ENCODE data around the gene GALR1.
A peak's percentile ranks its signal among the peaks of the same experiment; 100 is the strongest.
"Not testable (repeated sequence)": the region's sequence is repeated elsewhere in the genome, so short reads cannot be mapped to it uniquely, and the experiment has no call there.

Gene GALR1

GRCh38 chr18:77251730-77252050 lies 2.0 kb downstream of the GALR1 start:
- no peak for DNase-seq

DNA sequence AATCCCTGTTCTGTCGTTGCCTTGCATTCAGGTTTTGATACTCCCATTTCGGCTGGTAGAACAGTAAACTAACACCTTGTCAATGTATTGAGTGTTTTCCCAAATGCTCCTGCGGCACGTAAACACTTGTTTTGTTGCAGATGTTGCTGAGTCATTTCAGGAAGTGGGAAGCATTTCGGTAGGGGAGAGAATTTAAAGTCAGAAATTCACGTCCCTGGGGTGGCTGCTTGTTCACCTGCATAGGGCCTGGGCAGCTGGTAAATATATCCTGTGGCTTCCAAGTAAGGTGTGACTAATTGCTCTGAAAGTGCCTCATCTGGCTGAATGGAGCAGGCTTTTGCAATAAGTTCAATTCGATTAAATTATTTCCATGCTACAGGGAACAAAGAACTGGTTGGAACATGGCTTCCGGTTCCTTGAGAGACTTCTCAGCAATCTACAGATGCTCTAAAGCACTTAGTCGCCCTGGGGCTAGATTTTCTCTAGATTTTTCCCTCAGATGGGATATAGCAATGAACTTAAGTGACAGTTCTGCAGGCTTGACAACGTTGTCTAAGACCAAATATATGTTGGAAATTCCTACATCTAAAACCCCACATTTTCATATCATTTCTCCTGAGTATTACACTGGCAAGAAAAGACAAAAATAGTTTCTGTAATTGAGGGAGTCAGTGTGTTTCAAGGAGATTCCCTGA lies 5.2 kb downstream of the GALR1 start:
- no peak for DNase-seq

GRCh38 chr18:77255426-77256105 lies 5.9 kb downstream of the GALR1 start:
- no peak for DNase-seq

DNA sequence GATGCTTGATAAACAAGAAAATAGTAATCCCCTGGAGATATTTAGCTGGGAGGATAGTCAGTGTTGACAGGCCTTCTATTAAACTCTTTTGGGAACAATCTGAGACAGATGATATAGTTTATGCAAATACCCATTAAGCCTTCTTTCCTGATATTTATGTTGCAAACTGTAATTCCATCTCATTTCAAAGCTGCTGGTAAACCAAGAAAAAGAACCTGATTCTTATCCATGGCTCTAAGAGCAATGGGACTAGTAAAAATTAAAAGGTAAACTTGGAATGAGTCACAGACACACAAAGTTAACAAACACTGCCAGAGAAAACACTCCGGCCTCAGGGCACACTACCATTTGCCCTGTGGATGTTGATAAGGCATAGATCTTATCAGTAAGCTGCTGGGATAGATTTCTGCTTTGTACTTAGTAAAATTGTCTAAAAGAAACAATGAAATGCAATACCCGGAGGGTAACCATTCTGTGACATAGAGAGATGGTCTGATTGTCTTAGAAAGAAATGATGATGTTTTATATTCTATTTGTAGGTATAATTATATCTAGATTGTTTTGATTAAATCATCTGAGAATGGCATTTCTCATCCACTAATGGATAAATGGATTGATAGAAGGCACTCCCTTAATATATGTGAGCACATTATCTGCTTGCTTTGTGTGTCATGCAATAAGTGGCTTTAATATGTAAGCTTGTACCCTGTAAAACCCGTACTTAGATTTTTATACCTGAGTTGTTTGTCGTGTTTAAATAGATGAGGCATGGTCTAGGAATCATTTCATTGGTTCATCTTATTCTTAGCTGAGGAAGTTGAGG lies 13.2 kb downstream of the GALR1 start:
- no peak for DNase-seq

DNA sequence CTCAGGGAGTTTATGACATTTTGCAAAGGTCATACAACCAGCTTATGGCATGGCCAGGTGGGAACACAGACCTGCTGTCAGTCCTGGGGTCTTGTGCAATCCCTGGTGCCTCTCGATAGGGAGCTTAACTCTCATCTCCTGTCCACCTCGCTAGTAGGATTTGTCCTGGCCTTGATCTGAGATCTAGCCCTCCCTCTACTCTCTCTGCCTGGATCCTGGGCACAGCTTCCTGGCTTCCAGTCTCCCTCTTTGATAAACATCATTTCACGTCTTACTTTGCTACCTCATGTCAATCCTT lies 13.8 kb downstream of the GALR1 start:
- DNase-seq = no peak

DNA sequence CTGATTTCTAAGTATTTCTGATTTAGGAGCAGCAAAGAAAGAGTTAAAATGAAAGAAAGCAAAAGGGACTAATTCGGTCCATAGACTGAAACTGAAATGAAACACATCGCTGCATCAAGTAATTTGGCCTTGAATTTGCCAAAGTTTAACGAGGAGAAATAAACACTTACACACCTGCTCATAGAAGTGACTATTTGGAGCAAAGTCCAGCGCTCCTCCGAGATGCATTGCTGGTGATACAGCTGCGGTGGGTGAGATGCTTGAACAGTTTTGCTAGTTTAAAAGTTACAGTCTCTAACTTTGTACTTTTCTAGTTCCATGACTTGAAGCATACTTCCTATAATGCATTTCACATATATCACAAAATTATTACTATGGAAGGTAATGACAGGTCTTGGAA lies 18.3 kb downstream of the GALR1 start:
- DNase-seq = no peak

GRCh38 chr18:77268456-77268855 lies 18.8 kb downstream of the GALR1 start:
- no peak for DNase-seq

DNA sequence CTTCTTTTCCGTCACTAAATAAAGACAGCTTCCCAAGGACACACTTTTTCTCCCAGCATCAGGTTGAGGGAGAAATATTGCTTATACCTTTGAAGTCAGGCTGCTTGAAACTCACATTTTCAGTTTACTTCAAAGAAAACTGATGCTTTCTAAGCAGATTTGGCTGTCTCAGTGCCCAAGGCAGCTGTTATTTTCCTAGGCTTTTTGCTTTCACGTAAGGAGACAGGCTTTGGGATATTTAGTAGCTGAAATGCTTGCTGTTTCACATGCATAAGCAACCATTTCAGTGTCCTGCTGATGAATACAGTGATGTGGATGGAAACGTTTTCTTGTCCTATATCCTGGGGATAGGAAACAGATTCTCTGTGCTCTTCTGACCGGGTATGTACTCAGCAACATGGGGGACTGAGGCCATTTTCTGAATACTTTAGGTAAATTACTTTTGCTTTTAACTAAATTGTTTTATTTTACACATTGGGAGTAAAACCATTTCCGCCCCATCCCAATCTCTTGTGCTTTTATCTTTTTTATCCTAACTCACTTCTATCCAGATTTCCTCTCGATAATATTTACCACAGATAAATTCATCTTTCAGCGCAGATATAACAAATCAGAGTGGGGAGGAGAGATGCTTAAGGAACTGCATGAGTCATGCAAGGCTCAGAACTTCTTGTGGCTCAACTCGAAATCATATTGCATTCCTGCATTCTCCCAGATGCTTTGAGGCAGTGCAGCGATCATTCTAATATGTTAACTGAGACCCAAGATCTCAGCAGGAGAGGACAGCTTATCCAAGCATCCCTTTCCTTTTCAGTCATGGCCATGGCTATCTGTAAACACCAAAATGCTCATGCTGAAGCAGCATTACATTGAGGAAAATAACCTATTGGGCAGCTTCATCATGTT lies 22.2 kb downstream of the GALR1 start:
- DNase-seq = no peak

- DNase-seq = not testable (repeated sequence)
Observed at GRCh38 chr18:77290841-77291240, 41.2 kb downstream of the GALR1 start.

- no peak for DNase-seq
Observed at GRCh38 chr18:77298172-77298571, 48.5 kb downstream of the GALR1 start.

DNA sequence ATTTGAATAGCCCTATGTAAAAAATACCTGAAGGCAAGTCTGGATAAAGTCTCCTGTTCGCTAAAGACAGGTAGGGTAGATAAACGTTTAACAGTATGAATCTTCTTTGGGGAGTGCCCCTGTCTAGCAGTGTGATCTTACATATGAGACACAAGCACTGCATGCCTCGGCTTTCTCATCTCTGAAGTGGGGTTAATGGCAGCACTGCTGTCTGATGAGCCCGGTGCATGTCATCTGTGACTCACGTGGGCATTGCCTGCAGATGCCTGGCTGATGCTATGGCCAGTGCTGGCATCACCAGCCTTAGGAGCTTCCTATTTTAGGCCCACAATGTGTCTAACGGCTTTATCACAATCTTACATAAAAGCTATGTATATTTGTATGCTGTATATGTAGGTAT lies 50.1 kb downstream of the GALR1 start:
- DNase-seq = no peak

GRCh38 chr18:77300579-77300978 lies 50.9 kb downstream of the GALR1 start:
- peak; percentile 50 for DNase-seq

GRCh38 chr18:77304268-77304667 lies 54.6 kb downstream of the GALR1 start:
- no peak for DNase-seq

GRCh38 chr18:77305676-77306075 lies 56.0 kb downstream of the GALR1 start:
- no peak for DNase-seq

DNA sequence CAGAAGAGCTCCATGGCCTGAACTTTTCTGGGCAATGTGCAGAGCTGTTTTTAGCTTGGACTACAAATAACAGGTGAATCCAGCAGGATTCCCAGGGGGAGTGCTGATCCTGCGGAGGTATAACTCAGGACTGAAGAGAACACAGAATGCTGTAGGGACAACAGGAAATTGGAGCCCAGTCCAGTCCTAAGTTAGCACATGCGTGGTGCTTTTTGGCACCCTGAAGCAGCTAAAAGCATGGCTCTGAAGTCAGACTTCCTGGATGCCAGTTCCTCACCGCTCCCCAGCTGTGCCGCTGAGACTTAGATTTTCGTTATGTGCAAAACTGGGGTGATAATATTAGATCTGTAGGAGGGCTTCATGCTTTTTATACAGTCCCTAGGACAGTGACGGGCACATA lies 58.6 kb downstream of the GALR1 start:
- DNase-seq = no peak

DNA sequence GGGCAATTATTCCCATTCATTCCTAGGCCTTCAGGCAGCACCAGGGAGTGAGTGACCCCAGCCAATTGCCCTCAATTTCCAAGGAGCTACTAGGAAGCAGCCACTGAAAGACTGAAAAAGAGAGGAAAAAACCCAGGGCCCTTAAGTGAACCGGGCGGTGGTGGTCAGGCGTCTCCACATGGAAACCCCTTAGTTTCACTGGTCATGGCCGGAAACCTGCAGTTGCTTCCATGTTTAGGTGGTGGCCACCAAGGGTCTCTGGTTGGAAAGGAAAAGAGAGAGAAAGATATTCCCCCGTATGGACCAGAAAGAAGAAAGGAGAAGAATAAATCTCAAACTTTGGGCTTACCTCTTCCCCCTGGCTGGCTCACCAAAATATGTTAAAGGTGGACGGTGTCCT lies 64.9 kb downstream of the GALR1 start:
- no peak for DNase-seq

GRCh38 chr18:77314952-77315351 lies 65.3 kb downstream of the GALR1 start:
- no peak for DNase-seq

- no peak for DNase-seq
Observed at GRCh38 chr18:77316008-77316407, 66.4 kb downstream of the GALR1 start.

- DNase-seq = no peak
Observed at GRCh38 chr18:77316641-77317040, 67.0 kb downstream of the GALR1 start.

DNA sequence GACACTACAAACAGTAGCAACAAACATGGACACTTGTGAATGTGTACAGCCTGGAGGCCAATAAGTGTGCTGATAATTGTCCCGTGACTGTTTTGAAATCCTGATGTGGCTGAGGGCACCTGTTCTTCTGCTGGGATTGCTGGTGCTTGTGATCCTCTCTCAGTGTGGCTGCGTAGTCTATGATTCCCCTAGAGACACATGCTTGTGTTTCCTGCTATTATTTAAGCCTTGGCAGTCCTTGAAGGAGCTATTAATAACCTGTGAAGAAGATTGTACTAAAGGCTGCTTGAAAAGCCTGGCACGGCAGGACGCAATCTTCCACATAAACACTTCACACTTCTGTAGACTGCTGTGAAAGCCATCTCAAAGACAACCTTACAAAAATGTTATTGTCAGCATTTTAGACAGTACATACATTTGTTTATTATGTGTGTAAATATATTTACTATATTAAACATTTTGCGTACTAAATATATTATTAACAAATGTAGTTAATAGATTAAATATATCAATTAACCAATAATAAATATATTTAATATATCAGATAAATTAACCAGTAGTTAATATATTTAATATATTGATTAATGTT lies 71.4 kb downstream of the GALR1 start:
- no peak for DNase-seq

GRCh38 chr18:77321823-77322805 lies 72.5 kb downstream of the GALR1 start:
- no peak for DNase-seq
